H1 (cell line): ENCODE data around the gene INPP5E. TPM values are rescaled to one million over a fixed set of nuclear protein-coding genes. Genes with fewer than 3 reads are reported as not detected.

ENCODE experiments used
- CTCF ChIA-PET: fragments of 300-600 bp; sonication (Branson Sonifier 250); formaldehyde crosslinking; loops from one replicate; lab custom pipeline; 2021; ENCODE audit not compliant: partially characterized antibody; lab: Charles Lee
- POLR2A ChIA-PET: fragments of 300-600 bp; sonication (Branson Sonifier 250); formaldehyde crosslinking; loops from one replicate; lab custom pipeline; 2021; ENCODE audit warnings: inconsistent platforms; ENCODE audit not compliant: partially characterized antibody; lab: Charles Lee
- DNase-seq, 2 experiments: peaks; one replicate each; pipeline versions ENCODE4 v3.0.0 to v3.0.0-alpha.2; 2010 to 2022; ENCODE audit warnings: low spot score in 2 of 2, low read depth in 1 of 2, mixed read lengths in 1 of 2
- FAIRE-seq: peaks from 2 replicates; lab custom pipeline; 2011; peaks lifted over from hg19 to GRCh38; lab: Jason Lieb, UNC
- H2AFZ ChIP-seq: 2 replicates; pipeline ENCODE4 v1.8.1; 2012; ENCODE audit warnings: low read length, inconsistent platforms
- H2AK5ac ChIP-seq: 2 replicates; pipeline ENCODE4 v1.6.1; 2013; ENCODE audit warnings: low read depth, low read length
- H2BK120ac ChIP-seq: replicated peaks from 2 replicates; pipeline ENCODE3; 2013; ENCODE audit warnings: low read depth, low read length, inconsistent platforms
- H2BK12ac ChIP-seq: 2 replicates; pipeline ENCODE4 v1.6.1; 2013; ENCODE audit warnings: low read depth, low read length
- H2BK15ac ChIP-seq: 2 replicates; pipeline ENCODE4 v1.6.1; 2013; ENCODE audit warnings: low read length
- H2BK20ac ChIP-seq: 2 replicates; pipeline ENCODE4 v1.6.1; 2013; ENCODE audit warnings: low read length
- H2BK5ac ChIP-seq: 2 replicates; pipeline ENCODE4 v1.6.1; 2013; ENCODE audit warnings: low read depth, low read length
- H3K14ac ChIP-seq: 2 replicates; pipeline ENCODE4 v1.6.1; 2013; ENCODE audit warnings: inconsistent platforms; ENCODE audit not compliant: insufficient read length
- H3K18ac ChIP-seq: 2 replicates; pipeline ENCODE4 v1.6.1; 2013; ENCODE audit warnings: low read length; ENCODE audit errors: extremely low read depth
- H3K23ac ChIP-seq: 2 replicates; pipeline ENCODE4 v1.6.1; 2013; ENCODE audit warnings: inconsistent platforms; ENCODE audit not compliant: insufficient read length
- H3K23me2 ChIP-seq: 2 replicates; pipeline ENCODE4 v1.6.1; 2013; ENCODE audit warnings: low read depth, low read length
- H3K27ac ChIP-seq: 2 replicates; pipeline ENCODE4 v1.6.1; 2011; ENCODE audit warnings: low read depth, low read length, inconsistent platforms
- H3K27me3 ChIP-seq, 4 experiments: replicated peaks in 1 of 4; 1 replicate in 1 of 4; 2 replicates in 3 of 4; pipeline versions ENCODE4 v1.6.1 to v1.8.1; 2011 to 2013; ENCODE audit warnings: low read length in 3 of 4, mild to moderate bottlenecking in 3 of 4, inconsistent platforms in 2 of 4, mixed read lengths in 2 of 4, moderate library complexity in 1 of 4; ENCODE audit not compliant: control insufficient read depth in 3 of 4, insufficient read depth in 3 of 4; ENCODE audit errors: extremely low read depth in 1 of 4
- H3K36me3 ChIP-seq, 4 experiments: 2 replicates each; pipeline versions ENCODE4 v1.6.1 to v1.8.1; 2011 to 2013; ENCODE audit warnings: mild to moderate bottlenecking in 4 of 4, low read length in 3 of 4, moderate library complexity in 2 of 4, control low read depth in 1 of 4, inconsistent platforms in 1 of 4; ENCODE audit not compliant: insufficient read depth in 4 of 4, control insufficient read depth in 2 of 4
- H3K4ac ChIP-seq: replicated peaks from 2 replicates; pipeline ENCODE3; 2013; ENCODE audit warnings: low read length, low read depth, mixed read lengths, inconsistent platforms; ENCODE audit not compliant: insufficient read length
- H3K4me1 ChIP-seq, 4 experiments: replicated peaks in 1 of 4; 1 replicate in 1 of 4; 2 replicates in 3 of 4; pipeline versions ENCODE4 v1.6.1 to v1.8.1; 2011 to 2013; ENCODE audit warnings: low read length in 3 of 4, inconsistent platforms in 2 of 4, mixed read lengths in 1 of 4; ENCODE audit not compliant: insufficient read depth in 4 of 4, control insufficient read depth in 3 of 4
- H3K4me2 ChIP-seq, 2 experiments: 2 replicates each; pipeline versions ENCODE4 v1.6.1 to v1.8.1; 2011 to 2013; ENCODE audit warnings: low read depth in 2 of 2, low read length in 2 of 2, control low read depth in 1 of 2, inconsistent platforms in 1 of 2, mild to moderate bottlenecking in 1 of 2; ENCODE audit not compliant: insufficient read depth in 1 of 2
- H3K4me3 ChIP-seq, 4 experiments: fragments of 200-600, 300-600 bp in 1 of 4; sonication (generic), shearing (Covaris generic), sonication (Bioruptor Twin) in 1 of 4; 2 replicates each; pipeline versions ENCODE4 v1.5.1 to v1.8.1; 2011 to 2016; ENCODE audit warnings: low read length in 4 of 4, low read depth in 3 of 4, control low read depth in 2 of 4, inconsistent platforms in 2 of 4, mild to moderate bottlenecking in 2 of 4, mixed read lengths in 1 of 4, moderate library complexity in 1 of 4; ENCODE audit not compliant: insufficient read depth in 2 of 4; ENCODE audit errors: extremely low read depth in 1 of 4
- H3K56ac ChIP-seq: replicated peaks from 2 replicates; pipeline ENCODE3; 2013; ENCODE audit warnings: low read depth, mild to moderate bottlenecking, mixed read lengths, low read length, inconsistent platforms; ENCODE audit not compliant: insufficient read length
- H3K79me1 ChIP-seq: 2 replicates; pipeline ENCODE4 v1.6.1; 2013; ENCODE audit warnings: low read depth, low read length, control low read depth
- H3K79me2 ChIP-seq, 2 experiments: 2 replicates each; pipeline versions ENCODE4 v1.6.1 to v1.8.1; 2012 to 2013; ENCODE audit warnings: low read length in 2 of 2, mild to moderate bottlenecking in 2 of 2, inconsistent platforms in 1 of 2; ENCODE audit not compliant: insufficient read depth in 2 of 2, control insufficient read depth in 1 of 2
- H3K9ac ChIP-seq, 4 experiments: replicated peaks in 1 of 4; 1 replicate in 1 of 4; 2 replicates in 3 of 4; pipeline versions ENCODE4 v1.6.1 to v1.8.1; 2011 to 2013; ENCODE audit warnings: low read depth in 3 of 4, low read length in 3 of 4, control low read depth in 2 of 4, mild to moderate bottlenecking in 2 of 4, moderate library complexity in 2 of 4, inconsistent platforms in 1 of 4; ENCODE audit errors: extremely low read depth in 1 of 4
- H3K9me3 ChIP-seq, 2 experiments: 2 replicates each; pipeline versions ENCODE4 v1.6.1 to v1.8.1; 2012 to 2013; ENCODE audit warnings: mild to moderate bottlenecking in 2 of 2, moderate library complexity in 2 of 2, control low read depth in 1 of 2, inconsistent platforms in 1 of 2, low read depth in 1 of 2, low read length in 1 of 2, mixed read lengths in 1 of 2; ENCODE audit not compliant: insufficient read depth in 2 of 2
- H4K20me1 ChIP-seq, 2 experiments: replicated peaks in 1 of 2; 2 replicates each; pipeline versions ENCODE3 to v1.8.1; 2011 to 2013; ENCODE audit warnings: inconsistent platforms in 2 of 2, low read length in 2 of 2, mild to moderate bottlenecking in 1 of 2; ENCODE audit not compliant: insufficient read depth in 2 of 2, control insufficient read depth in 1 of 2
- H4K5ac ChIP-seq: 2 replicates; pipeline ENCODE4 v1.6.1; 2013; ENCODE audit warnings: low read length, low read depth, mixed read lengths, inconsistent platforms; ENCODE audit not compliant: insufficient read length
- H4K8ac ChIP-seq: 2 replicates; pipeline ENCODE4 v1.8.0; 2013; ENCODE audit warnings: mild to moderate bottlenecking, moderate library complexity, low read length, inconsistent platforms; ENCODE audit not compliant: insufficient read depth; ENCODE audit errors: extremely low read depth
- H4K91ac ChIP-seq: replicated peaks from 2 replicates; pipeline ENCODE3; 2013; ENCODE audit warnings: low read length, mixed read lengths, inconsistent platforms; ENCODE audit not compliant: insufficient read length
- CBX5 ChIP-seq: fragments of 300-800, 300-1000 bp; sonication (generic); IDR thresholded peaks from 2 replicates; pipeline ENCODE4 v1.7.1; 2016; ENCODE audit warnings: antibody characterized with exemption, low read length, low read depth
- CHD1 ChIP-seq: IDR thresholded peaks from 2 replicates; pipeline ENCODE4 v1.6.1; 2012; ENCODE audit warnings: low read depth, low read length, improper control_type of control experiment
- E2F6 ChIP-seq: IDR thresholded peaks from 2 replicates; pipeline ENCODE4 v1.6.1; 2012; ENCODE audit warnings: inconsistent platforms
- SP1 ChIP-seq: IDR thresholded peaks from 2 replicates; pipeline ENCODE4 v1.6.1; 2011; ENCODE audit warnings: low read depth, low read length
- WGBS, 2 experiments: shearing (Covaris generic) in 1 of 2; methylation state at CpG; one replicate each; pipeline versions ENCODE4 v1.1.6 to v1.1.7; 2013 to 2015; ENCODE audit warnings: low lambda C conversion rate in 2 of 2, mixed read lengths in 2 of 2, inconsistent platforms in 1 of 2, low coverage in 1 of 2, missing lambda C conversion rate in 1 of 2; ENCODE audit not compliant: insufficient replicate concordance in 2 of 2, insufficient coverage in 1 of 2, insufficient read length in 1 of 2; ENCODE audit errors: extremely low coverage in 1 of 2, missing lambda C conversion rate in 1 of 2; 5-methylcytosine and 5-hydroxymethylcytosine counted together
- polyA plus RNA-seq, 7 experiments: library from polyadenylated mRNA; depleted of rRNA in 3 of 7; stranded (reverse) in 5 of 7; unstranded in 2 of 7; fragments of >200 nt in 5 of 7; fragments of 200-250 nt in 2 of 7; gene quantifications; 1 replicate in 5 of 7; 2 replicates in 1 of 7; 4 replicates in 1 of 7; pipeline versions ENCODE4 v1.2.1 to v1.2.3, GENCODE V29; 2011 to 2013; ENCODE audit warnings: missing spikeins in 2 of 7, mixed read lengths in 2 of 7
- total RNA-seq: library from RNA; stranded (reverse); fragmentation: NEBNext Ultra II Directional; extraction: Animal tissue kit (Norgen Biotek cat#: 25700); gene quantifications from 2 replicates; pipeline ENCODE4 v1.2.1, GENCODE V29; 2021

The INPP5E gene
- total and polyA plus RNA-seq, 2 of the 8 experiments (the other 6 are each of a cell fraction or from before 2014, with no cell fraction given): 8.7 to 11.3 TPM

- no peak overlapping the region for H2AK5ac ChIP-seq
- H2AFZ ChIP-seq: no peak overlapping the region
- H4K8ac ChIP-seq: no peak overlapping the region
- H4K91ac ChIP-seq: no peak overlapping the region
- no peaks in the 10 kb centered on the region for H3K79me2 ChIP-seq
- ChIA-PET POLR2A (interaction anchor here (0.8 to 1.0 kb wide), 3 partner anchors 14 to 49 kb away, joined by 3 to 4 read pairs (median 3); no protein-coding TSS in a partner anchor), CTCF (interaction anchor here (0.8 to 1.5 kb wide), 10 partner anchors 9 to 183 kb away, joined by 3 to 7 read pairs (median 3); partner anchors contain the start of gene INPP5E)
- TF ChIP-seq CBX5: no peak
- TF ChIP-seq SP1: no peak
- TF ChIP-seq E2F6: no peak
- no peak for TF ChIP-seq CHD1
- no peak overlapping the region for H4K5ac ChIP-seq
- DNase-seq: no peak
- no peak overlapping the region for H2BK120ac ChIP-seq
- H4K20me1 ChIP-seq: peaks cover 7 to 22% of the 10 kb centered on the region in 2 experiments
- no peak overlapping the region for H3K9ac ChIP-seq
- no peak overlapping the region for H2BK15ac ChIP-seq
- H3K18ac ChIP-seq: no peak overlapping the region
- WGBS, 2 experiments: 95% methylated on average over 23 of the region's 23 CpGs; no CpG with 5 or more reads in 1 of the 2 experiments
- no peak overlapping the region for H3K4me3 ChIP-seq
- H3K14ac ChIP-seq: no peak overlapping the region
- H3K4ac ChIP-seq: no peak overlapping the region
- no peak overlapping the region for H3K56ac ChIP-seq
- H3K4me2 ChIP-seq: no peak overlapping the region
- no peak overlapping the region for H2BK20ac ChIP-seq
- no peaks in the 10 kb centered on the region for H3K4me1 ChIP-seq
- H3K36me3 ChIP-seq: peaks cover 32 to 76% (median 69%) of the 10 kb centered on the region in 4 experiments
- no peak overlapping the region for H2BK5ac ChIP-seq
- FAIRE-seq: no peak
- no peak overlapping the region for H2BK12ac ChIP-seq
- no peaks in the 10 kb centered on the region for H3K9me3 ChIP-seq
- no peaks in the 10 kb centered on the region; the same call in 1 of the 2 replicates for H3K79me1 ChIP-seq
- H3K23me2 ChIP-seq: no peaks in the 10 kb centered on the region
- H3K27ac ChIP-seq: no peak overlapping the region
- no peak overlapping the region for H3K23ac ChIP-seq
- no peaks in the 10 kb centered on the region for H3K27me3 ChIP-seq
These were observed 21.2 kb upstream of the INPP5E start for GRCh38 chr9:136460772-136461325.
